NCI-H526 treated with DMSO at 0.1 percent for 48 hours (cell line): ENCODE measurements around the gene ACKR1.

ENCODE experiments used
- DNase-seq: peaks from one replicate; lab custom pipeline; 2025; lab: John Stamatoyannopoulos, UW

ACKR1 gene

GRCh38 chr1:159187647-159188374, 16.9 kb upstream of the ACKR1 start:
- no peak for DNase-seq

GRCh38 chr1:159188375-159188788, 16.3 kb upstream of the ACKR1 start:
- peak; percentile 82 for DNase-seq

DNA sequence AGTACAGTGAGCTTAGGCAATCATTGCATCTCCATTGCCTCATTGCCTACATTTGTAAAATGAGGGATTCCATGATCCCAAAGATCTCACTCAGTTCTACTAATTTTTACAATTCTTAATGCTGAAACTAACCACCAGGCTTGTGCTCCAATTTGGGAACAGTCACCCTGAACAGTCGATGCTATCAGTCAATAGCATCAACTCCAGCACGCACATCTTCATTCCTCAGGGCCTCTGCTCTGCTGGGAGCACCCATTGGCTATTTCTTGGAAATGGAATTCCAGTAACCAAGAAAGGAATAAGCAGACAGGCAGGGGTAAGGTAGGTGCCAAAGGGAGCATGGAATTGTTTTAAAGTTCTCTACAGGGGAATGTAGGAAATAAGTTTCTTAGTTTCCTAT, 14.2 kb upstream of the ACKR1 start:
- no peak for DNase-seq

- DNase-seq = no peak
Observed at GRCh38 chr1:159196543-159196942, 8.1 kb upstream of the ACKR1 start.

DNA sequence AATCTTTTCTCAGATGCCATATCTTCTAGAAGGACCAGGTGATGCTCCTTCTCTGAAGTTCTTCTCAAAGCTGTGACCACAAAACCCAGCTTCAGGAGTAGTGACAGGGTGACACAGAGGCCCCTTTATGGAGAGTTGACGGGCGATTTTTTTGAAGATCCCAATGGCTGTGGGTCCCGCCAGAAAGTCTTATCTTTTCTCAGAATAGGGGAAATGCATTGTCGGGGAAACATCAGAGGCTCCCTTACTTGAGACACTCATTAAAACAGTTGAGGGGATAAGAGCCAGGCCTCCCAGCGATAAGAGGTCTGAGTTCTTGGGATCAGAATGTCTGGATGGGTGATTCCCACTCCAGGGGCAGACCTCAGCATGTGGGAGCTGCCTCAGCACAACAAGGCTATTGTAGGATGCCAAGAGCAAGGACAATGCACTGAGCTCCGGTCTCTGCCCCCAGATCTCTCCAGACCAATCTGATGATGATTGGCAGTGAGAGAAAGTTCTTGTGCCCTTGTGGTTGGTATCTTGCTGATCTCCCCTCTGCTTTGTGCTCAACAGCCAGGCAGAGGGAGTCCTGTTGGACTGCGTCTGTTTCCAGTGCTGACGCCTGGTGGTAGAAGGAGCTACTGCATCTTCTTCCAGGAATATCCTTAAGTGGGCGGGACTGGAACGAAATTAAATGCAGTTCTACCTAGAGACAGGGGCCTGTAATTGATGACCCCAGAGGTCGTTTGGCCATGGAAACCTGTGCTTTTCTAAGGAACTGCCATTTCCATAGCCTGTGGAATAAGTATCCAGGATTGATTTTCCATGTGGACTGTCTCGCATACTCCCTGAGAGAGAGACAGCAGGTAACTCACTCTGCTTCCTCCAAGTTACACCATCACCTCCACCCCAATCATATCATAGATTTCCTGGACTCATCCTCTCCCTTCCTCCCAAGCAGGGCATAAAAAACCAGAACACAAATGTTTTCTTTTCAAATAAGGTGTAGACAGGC, 6.8 kb upstream of the ACKR1 start:
- peak; percentile 57 for DNase-seq

DNA sequence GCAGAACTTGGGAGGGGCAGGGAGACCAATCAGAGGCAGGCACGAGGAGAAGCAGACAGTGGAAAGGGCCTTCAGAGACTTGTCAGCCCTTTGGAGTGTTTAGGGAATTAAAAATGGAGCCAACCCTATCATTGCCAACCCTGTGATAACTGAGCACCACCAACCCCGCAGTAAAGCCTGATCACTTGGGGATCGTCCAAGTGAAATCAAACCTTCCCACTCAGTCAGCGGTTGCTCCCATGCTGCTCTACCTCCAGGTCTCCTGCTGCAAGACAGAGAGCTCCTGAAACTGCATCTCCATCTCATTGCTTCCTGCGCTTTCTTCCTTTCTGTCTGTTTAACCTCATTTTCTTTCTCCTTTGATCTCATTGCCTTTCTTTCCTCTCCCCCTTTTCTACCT, 4.8 kb upstream of the ACKR1 start:
- DNase-seq = no peak

DNA sequence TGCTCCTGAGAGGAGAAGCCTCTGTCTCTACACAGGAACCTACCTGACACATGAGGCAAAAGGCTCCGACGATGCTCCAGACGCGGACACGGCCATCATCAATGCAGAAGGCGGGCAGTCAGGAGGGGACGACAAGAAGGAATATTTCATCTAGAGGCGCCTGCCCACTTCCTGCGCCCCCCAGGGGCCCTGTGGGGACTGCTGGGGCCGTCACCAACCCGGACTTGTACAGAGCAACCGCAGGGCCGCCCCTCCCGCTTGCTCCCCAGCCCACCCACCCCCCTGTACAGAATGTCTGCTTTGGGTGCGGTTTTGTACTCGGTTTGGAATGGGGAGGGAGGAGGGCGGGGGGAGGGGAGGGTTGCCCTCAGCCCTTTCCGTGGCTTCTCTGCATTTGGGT, 3.9 kb upstream of the ACKR1 start:
- no peak for DNase-seq

DNA sequence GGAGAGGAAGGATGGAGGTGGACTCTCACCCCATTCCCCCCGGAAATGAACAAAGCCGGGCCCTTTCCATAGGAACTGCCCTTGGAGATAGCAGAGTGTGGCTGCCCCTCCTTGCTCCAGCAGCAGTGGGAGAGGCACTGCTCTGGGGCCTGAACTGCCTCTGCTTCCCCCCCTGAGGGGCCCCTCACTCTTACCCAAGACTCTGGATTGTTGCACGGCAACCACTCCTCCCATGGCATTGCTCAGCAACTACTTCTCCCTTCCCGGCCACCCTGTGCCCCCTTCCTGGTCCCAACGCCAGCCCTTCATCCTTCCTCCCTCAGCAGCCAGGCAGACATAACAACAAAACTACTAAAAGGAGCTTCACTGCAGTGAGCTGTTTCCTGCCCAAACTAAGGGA, 3.0 kb upstream of the ACKR1 start:
- no peak for DNase-seq

GRCh38 chr1:159203610-159204009, 1.1 kb upstream of the ACKR1 start:
- no peak for DNase-seq

DNA sequence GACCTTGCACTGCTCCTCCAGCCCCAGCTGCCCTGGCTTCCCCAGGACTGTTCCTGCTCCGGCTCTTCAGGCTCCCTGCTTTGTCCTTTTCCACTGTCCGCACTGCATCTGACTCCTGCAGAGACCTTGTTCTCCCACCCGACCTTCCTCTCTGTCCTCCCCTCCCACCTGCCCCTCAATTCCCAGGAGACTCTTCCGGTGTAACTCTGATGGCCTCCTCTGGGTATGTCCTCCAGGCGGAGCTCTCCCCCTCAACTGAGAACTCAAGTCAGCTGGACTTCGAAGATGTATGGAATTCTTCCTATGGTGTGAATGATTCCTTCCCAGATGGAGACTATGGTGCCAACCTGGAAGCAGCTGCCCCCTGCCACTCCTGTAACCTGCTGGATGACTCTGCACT, 550 bp downstream of the ACKR1 start:
- no peak for DNase-seq

DNA sequence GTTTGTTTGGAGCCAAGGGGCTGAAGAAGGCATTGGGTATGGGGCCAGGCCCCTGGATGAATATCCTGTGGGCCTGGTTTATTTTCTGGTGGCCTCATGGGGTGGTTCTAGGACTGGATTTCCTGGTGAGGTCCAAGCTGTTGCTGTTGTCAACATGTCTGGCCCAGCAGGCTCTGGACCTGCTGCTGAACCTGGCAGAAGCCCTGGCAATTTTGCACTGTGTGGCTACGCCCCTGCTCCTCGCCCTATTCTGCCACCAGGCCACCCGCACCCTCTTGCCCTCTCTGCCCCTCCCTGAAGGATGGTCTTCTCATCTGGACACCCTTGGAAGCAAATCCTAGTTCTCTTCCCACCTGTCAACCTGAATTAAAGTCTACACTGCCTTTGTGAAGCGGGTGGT, 1.4 kb downstream of the ACKR1 start:
- no peak for DNase-seq

DNA sequence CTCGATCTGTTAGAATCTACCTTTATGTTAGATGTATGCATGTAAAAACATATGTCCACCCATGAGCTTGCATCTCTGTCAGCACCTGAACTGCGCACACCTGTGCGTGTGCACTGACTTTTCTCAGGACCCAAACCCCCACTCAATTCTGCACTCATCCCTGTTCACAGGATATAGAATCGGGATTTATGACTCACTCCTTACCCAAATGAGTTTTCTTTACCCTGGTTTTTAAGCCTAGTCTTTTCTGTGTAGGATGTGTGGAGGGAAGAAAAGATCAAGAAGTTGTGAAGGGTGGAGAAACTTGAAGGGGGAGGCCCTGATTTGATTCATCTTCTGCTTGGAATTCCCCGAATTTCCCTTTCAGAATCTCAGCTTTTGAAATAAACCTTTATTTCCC, 2.4 kb downstream of the ACKR1 start:
- no peak for DNase-seq

DNA sequence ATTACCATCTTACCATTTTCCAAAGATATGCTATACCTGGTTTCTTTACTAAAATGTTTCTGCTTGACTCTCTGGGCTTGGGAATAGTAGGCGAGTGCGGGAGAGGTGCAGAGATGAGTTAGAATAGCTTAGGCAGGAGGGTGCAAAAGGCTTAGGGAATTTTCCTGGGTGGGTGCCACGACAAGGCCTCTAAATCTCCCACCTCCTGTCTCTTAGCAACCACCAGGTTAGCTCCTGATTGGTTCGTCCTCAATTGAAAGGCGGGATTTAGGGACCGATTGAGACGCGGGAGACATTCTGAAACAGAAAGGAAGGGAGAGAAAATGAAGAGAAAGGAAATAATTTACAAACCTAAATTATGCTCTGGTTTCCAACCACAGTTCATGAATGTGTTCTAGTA, 3.1 kb downstream of the ACKR1 start:
- DNase-seq = no peak

DNA sequence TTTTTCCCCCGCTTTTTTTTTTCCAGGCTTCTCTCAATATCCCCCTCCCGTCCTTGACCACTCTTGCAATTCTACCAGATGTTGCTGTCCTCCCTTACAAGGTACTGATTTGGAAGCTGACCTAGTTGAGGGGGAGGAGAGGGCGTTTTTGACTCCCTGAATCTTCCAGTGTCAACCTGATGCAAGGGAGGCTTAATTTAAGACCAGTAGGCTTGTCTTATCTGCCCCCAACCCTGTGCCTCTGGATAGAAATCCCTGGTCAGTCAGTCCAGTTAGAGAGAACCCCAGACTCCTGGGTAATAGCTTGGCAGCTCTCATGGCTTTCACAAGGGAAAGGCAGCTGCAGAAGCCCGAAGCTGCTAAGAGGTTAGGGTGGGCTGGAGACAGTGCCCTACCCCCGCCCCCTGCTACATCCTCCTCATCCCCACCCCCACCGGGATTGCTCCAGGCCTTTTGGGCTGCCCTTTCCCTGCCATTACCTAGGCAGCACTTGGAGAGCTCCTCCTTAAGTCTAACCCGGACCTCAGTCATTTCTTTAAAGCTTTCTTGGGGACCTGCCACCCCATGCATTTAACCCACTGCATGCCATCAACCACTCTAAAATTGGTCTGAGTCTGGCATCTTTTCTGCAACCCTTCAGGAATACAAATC, 3.6 kb downstream of the ACKR1 start:
- DNase-seq = no peak

GRCh38 chr1:159209061-159209460, 4.4 kb downstream of the ACKR1 start:
- DNase-seq = peak; percentile 38

DNA sequence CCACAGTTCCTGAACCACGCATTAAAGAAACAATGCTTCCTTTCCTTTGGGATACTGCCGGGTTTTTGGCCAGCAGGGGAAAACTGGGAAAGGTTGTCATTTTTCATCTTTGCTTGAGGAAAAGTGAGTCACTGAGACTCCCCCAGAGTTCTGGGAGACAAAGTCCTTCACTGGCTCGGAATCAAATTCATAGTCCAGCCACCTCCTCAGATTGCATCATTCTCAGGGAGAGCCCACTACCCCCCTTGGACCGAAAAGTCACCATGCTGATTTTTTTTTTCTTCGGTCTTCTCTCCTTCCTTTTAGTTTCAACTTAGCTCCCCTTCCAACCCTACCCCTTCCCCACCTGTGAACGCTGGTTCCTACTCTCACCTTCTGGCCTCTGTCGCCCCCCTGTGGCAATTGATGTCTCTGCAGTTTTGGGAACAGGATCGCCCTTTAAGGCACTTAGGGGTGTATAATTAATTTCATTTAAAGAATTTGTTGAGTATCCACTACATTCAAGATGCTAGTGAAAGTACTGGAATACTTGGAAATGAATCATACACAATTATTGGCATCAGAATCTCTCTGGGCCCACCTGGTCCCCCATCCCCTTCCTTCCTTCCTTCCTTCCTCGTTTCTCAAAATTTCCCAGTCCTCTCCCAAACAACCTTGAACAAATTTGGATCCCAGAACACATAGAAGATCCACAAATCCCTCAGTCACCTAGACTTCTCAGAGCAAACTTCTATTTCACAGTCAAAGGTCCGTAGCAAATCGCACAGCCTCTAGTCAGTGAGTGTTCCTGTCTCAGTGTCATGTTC, 6.9 kb downstream of the ACKR1 start:
- DNase-seq = peak; percentile 63

DNA sequence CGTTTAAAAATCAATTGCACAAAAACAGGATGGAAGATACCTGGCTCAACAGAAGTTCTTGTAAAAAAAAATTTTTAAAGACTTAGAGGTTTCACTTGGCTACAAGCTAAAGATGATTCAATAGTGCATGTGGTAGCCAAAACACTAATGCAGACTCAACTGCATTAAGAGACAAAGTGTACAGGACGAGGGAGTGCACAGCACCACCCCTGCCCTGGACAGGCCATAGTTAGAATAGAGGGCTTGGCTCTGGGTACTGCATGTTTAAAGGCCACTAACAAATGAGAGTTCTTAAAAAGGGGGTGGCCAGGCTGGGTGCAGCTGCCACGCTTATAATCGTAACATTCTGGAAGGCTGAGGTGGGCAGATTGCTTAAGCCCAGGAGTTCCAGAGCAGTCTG, 7.9 kb downstream of the ACKR1 start:
- DNase-seq = no peak

DNA sequence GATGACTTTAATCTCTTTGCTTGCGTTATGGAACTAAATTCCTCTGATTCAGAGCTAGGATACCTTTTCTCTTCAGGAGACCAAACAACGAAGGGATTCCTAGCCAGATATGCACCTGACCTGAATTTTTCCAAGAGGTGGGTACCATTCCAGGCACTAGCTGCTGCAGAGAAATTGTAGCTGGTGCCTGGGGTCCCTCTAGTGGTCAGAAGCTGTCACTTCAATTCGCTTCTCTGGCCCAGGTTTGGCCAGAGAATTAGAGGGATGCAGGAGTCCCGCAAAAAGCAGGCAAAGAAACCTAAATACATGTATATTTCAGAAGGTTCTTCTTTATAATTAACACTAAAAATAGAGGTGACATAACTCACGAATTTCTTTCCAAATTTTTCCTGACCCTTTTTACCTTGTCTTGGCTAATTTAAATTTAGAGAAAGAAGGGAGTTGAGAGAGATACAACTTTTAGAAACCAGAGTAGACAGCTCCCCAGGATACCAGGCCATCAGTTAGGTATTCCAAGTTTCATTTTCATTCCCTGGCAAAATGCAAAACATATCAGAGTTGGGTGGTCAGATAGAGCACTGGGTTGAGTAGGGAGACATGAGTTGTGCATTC, 9.6 kb downstream of the ACKR1 start:
- peak; percentile 82 for DNase-seq

- peak; percentile 53 for DNase-seq
Observed at GRCh38 chr1:159218649-159219636, 14.3 kb downstream of the ACKR1 start.
